ENCODE measurements around the gene TMEM184A. TPM values are rescaled to one million over a fixed set of nuclear protein-coding genes. Genes with fewer than 3 reads are reported as not detected.

TMEM184A gene
- total RNA-seq, 4 donors from 2014 or later = 0.44 to 3.0 (median 0.70) TPM

- no peak for DNase-seq
- Histone ChIP-seq H3K27me3 (no peaks in the 10 kb centered on the region), H3K36me3 (no peaks in the 10 kb centered on the region), H3K4me3 (replicated peaks in 1 of 3) (no peak overlapping the region), H3K27ac (no peak overlapping the region), H3K4me1 (peaks cover 0 to 15% of the 10 kb centered on the region in 2 donors), H3K9me3 (no peaks in the 10 kb centered on the region)
- TF ChIP-seq POLR2A (IDR thresholded peaks at IDR 0.05) = no peak
- TF ChIP-seq, protein P1, sequence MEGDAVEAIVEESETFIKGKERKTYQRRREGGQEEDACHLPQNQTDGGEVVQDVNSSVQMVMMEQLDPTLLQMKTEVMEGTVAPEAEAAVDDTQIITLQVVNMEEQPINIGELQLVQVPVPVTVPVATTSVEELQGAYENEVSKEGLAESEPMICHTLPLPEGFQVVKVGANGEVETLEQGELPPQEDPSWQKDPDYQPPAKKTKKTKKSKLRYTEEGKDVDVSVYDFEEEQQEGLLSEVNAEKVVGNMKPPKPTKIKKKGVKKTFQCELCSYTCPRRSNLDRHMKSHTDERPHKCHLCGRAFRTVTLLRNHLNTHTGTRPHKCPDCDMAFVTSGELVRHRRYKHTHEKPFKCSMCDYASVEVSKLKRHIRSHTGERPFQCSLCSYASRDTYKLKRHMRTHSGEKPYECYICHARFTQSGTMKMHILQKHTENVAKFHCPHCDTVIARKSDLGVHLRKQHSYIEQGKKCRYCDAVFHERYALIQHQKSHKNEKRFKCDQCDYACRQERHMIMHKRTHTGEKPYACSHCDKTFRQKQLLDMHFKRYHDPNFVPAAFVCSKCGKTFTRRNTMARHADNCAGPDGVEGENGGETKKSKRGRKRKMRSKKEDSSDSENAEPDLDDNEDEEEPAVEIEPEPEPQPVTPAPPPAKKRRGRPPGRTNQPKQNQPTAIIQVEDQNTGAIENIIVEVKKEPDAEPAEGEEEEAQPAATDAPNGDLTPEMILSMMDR (IDR thresholded peaks at IDR 0.05) = no peak
- intact Hi-C loops (cut with DNase I) = loop anchor here (5.0 kb wide), 1 partner anchor 53 kb away; the partner anchor contains the start of gene INTS1
- 41 to 65% methylated on average over 7 to 14 of the region's 35 CpGs for whole genome bisulfite sequencing, 2 donors
These were observed 776 bp downstream of the TMEM184A start for GRCh38 chr7:1555046-1555812.

DNA sequence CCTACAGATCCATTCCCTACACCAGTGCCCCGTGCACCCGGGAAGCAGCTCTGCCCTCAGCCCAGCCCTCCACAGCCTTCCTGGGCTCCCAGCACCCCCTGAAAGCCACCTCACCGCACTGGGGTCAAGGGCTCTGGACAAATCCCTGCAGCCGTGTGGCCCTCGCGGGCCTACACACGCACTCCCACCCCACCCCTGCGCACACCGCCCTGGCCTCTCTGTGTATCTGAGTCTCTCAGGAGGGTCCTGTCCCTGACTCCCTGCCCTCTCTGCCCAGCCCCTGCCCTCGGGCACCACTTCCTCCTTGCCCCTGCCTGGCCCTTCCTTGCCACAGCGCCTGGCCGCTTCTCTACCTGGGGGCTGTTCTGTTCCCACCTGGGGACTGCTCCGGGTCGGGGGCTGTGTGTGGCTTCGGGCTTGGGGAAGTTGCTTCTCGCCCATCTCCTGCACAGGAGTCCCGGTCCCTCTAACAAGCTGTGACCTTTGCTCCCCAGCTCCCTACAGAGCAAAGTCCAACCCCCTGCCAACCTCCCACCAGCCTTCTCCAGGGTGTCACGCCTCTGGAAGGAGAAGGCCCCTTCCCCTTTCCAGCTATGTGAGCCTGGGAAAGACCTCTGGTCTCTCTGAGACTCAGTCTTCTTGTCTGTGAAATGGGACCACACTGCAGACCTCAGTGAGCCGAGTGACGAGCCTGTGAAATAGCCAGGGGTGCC, 1.5 kb downstream of the TMEM184A start:
- H3K27ac ChIP-seq = no peak overlapping the region

DNA sequence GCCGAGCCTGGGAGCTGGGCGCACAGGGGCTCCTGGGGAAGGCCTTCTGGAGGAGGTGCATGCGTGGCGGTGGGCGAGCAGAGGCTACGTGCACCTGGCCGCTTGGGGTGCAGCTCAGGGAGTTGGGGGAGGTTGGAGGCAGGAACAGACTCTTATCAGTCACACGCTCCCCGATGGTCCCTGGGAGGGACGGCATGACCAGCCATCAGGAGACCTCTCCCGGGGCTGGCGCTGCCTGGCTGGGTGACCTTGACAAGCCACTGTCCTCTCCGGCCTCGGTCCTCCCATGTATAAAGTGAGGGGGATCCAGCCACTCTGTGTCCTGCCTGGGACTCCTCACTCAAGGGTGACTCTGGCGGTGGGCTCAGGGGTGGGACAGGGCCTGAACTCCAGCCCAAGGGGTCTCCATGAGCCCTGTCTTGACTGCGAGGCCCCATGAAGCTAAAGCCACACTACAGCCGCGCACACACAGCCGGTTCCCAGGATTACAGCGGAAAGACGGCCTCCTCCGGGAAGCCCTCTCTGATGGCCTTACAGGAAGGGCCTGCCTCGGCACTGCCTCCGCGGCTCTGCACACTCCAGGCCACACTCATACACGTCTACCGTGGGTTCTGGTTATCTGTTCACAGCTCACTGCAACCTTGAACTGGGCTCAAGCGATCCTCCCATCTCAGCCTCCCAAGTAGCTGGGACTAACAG, 2.3 kb downstream of the TMEM184A start:
- no peak overlapping the region for H3K27ac ChIP-seq
- intact Hi-C loops (cut with DNase I) = no loop called here
- TF ChIP-seq, protein P1 (IDR thresholded peaks at IDR 0.05) = no peak
- TF ChIP-seq POLR2A (IDR thresholded peaks at IDR 0.05) = no peak
- 91 to 93% methylated on average over 19 to 28 of the region's 28 CpGs for WGBS, 2 donors
- no peak overlapping the region for H3K4me3 ChIP-seq (replicated peaks in 1 of 3)
- no peak for DNase-seq
- H3K9me3 ChIP-seq = no peaks in the 10 kb centered on the region
- no peaks in the 10 kb centered on the region for H3K27me3 ChIP-seq
- H3K4me1 ChIP-seq = peaks cover 0 to 15% of the 10 kb centered on the region in 2 donors
- H3K36me3 ChIP-seq = no peaks in the 10 kb centered on the region

More for the DNA sequence above, 1.5 kb downstream of the TMEM184A start:
- 84 to 85% methylated on average over 16 to 20 of the region's 20 CpGs for WGBS, 2 donors
- intact Hi-C loops (cut with DNase I) = loop anchor here (5.0 kb wide), 1 partner anchor 52 kb away; the partner anchor contains the start of gene INTS1
- Histone ChIP-seq H3K9me3 (no peaks in the 10 kb centered on the region), H3K4me3 (replicated peaks in 1 of 3) (no peak overlapping the region), H3K27me3 (no peaks in the 10 kb centered on the region), H3K4me1 (peaks cover 0 to 15% of the 10 kb centered on the region in 2 donors), H3K36me3 (no peaks in the 10 kb centered on the region)
- TF ChIP-seq POLR2A (IDR thresholded peaks at IDR 0.05) = no peak
- TF ChIP-seq, protein P1 (IDR thresholded peaks at IDR 0.05) = no peak
- DNase-seq = no peak

DNA sequence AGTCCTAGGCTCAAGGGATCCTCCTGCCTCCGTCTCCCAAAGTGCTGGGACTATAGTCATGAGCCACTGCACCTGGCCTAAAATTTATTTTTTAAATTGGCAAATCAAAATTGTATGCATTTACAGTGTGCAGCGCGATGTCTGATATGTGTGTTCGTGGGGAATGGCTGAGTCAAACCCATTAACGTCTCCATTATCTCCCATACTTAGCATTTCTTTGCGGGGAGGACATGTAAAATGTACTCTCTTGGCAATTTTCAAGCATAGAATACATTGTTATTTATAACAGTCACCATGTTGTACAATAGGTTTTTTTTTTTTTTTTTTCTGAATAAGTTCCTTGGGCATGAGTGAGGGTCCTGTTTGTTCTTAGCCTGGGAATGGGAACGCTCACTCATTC, 3.8 kb downstream of the TMEM184A start:
- peaks cover 0 to 15% of the 10 kb centered on the region in 2 donors for H3K4me1 ChIP-seq
- TF ChIP-seq, protein P1 (IDR thresholded peaks at IDR 0.05) = no peak
- TF ChIP-seq POLR2A (IDR thresholded peaks at IDR 0.05) = no peak
- H3K36me3 ChIP-seq = no peaks in the 10 kb centered on the region
- intact Hi-C loops (cut with DNase I) = no loop called here
- no peak overlapping the region for H3K4me3 ChIP-seq (replicated peaks in 1 of 3)
- H3K27ac ChIP-seq = no peak overlapping the region
- H3K27me3 ChIP-seq = no peaks in the 10 kb centered on the region
- WGBS, 2 donors = 86 to 94% methylated on average over 7 of the region's 7 CpGs
- no peaks in the 10 kb centered on the region for H3K9me3 ChIP-seq
- no peak for DNase-seq

Data from thyroid gland (tissue), 4 donors.